SJSA1 (cell line): ENCODE measurements around the gene ABLIM3. TPM values are rescaled to one million over a fixed set of nuclear protein-coding genes. Genes with fewer than 3 reads are reported as not detected.

ENCODE experiments used
- DNase-seq, 2 experiments: peaks; one replicate each; pipeline ENCODE4 v3.0.0-alpha.2; 2015 to 2020; ENCODE audit warnings: low spot score in 2 of 2, low read depth in 1 of 2
- H3K27ac ChIP-seq: fragments of 250-450 bp; sonication (Bioruptor Pico); 2 replicates; pipeline ENCODE4 v1.5.1; 2020; ENCODE audit warnings: mild to moderate bottlenecking, moderate library complexity
- H3K27me3 ChIP-seq: fragments of 250-450 bp; sonication (Bioruptor Pico); replicated peaks from 2 replicates; pipeline ENCODE4 v1.5.1; 2020; ENCODE audit warnings: mild to moderate bottlenecking, moderate library complexity
- H3K36me3 ChIP-seq: fragments of 250-450 bp; sonication (Bioruptor Pico); 2 replicates; pipeline ENCODE4 v1.5.1; 2020; ENCODE audit warnings: mild to moderate bottlenecking
- H3K4me1 ChIP-seq: fragments of 250-450 bp; sonication (Bioruptor Pico); replicated peaks from 2 replicates; pipeline ENCODE4 v1.6.1; 2021; ENCODE audit warnings: mild to moderate bottlenecking
- H3K4me3 ChIP-seq: fragments of 250-450 bp; sonication (Bioruptor Pico); 2 replicates; pipeline ENCODE4 v1.5.1; 2020; ENCODE audit warnings: mild to moderate bottlenecking
- H3K9me3 ChIP-seq: fragments of 250-450 bp; sonication (Bioruptor Pico); replicated peaks from 2 replicates; pipeline ENCODE4 v1.5.1; 2020; ENCODE audit warnings: mild to moderate bottlenecking
- total RNA-seq: library from RNA; depleted of rRNA; stranded (reverse); fragments of >200 nt; shearing (Covaris generic); gene quantifications from 2 replicates; pipeline ENCODE4 v1.2.3, GENCODE V29; 2014

The ABLIM3 gene
- total RNA-seq, 1 experiment from 2014 or later: 32.8 TPM

DNA sequence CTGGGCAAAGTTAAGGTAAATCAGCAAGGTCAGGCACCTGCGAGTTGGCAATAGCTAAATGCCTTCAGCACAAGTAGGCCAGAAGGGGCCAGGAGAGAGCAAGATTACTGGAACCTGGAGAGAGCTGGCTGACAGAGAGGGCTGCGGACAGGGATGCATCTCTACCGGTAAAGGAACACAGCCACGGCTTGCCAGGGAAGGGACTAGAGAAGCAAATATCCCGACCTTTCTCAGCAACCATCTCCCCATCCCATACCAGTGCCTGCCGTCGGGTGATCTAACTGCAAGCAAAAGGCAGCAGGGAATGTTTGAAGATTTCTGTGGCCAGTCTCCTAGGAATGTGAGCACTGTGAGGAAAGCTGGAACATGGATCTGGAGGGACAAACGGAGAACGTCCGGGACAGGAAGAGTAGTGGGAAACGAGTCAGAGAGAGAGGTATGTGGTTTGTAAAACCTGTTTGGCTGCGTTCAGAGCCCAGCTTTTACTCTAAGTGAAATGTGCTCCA is 15.9 kb upstream of the ABLIM3 start:
- Histone ChIP-seq H3K36me3 (no peaks in the 10 kb centered on the region), H3K4me3 (no peak overlapping the region), H3K27ac (no peak overlapping the region), H3K27me3 (no peaks in the 10 kb centered on the region), H3K9me3 (no peaks in the 10 kb centered on the region), H3K4me1 (peaks cover 5% of the 10 kb centered on the region; the same call in 1 of the 2 replicates)
- DNase-seq: no peak

DNA sequence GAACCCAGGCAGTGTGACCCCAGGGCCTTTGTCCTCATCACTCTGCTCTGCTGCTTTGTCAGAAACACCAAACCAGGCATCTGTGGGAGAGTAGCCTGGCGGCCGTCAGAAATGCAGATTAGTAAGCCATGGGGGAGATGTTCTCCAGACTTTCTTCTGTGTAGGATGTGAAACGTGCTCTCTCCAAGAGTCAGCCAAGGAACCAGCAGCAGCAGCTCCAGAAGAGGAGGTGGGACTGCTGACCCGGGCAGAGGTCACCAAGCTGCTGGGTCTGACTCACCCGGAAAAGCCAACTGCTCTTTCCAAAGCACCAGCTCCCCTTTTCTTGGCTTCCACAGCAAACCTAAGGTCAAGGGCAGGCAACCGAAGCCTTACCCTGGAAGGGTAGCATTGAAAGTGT is 14.4 kb upstream of the ABLIM3 start:
- Histone ChIP-seq H3K4me1 (peaks cover 11% of the 10 kb centered on the region; the same call in 1 of the 2 replicates), H3K9me3 (no peaks in the 10 kb centered on the region), H3K27ac (no peak overlapping the region), H3K4me3 (no peak overlapping the region), H3K27me3 (no peaks in the 10 kb centered on the region), H3K36me3 (no peaks in the 10 kb centered on the region)
- no peak for DNase-seq

DNA sequence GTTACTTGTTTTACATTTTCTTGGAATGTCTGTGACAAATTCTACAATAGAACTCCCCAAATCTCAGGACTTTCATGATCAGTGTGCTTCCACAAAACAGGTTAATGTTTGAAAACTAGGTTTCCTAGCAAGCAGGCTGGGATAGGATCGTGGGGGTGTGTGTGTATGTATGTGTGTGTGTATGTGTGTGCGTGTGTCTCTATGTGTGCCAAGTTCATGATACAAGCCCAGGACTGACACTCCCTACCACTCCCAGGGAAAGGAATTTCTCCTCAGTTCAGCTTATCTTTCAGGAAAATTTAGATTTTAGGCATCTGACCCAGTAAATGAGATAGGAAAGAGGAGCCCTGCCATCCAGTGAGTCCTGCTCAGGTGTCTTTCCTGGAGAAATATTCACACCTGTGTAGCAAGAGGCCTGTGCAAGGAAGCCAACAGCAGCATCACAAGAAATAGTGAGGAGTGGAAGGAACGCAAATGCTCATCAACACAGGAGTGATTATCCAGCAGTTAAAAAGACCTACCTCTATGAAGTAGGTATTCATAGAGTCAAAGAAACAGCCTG is 13.8 kb upstream of the ABLIM3 start:
- Histone ChIP-seq H3K36me3 (no peaks in the 10 kb centered on the region), H3K9me3 (no peaks in the 10 kb centered on the region)
- DNase-seq: no peak

DNA sequence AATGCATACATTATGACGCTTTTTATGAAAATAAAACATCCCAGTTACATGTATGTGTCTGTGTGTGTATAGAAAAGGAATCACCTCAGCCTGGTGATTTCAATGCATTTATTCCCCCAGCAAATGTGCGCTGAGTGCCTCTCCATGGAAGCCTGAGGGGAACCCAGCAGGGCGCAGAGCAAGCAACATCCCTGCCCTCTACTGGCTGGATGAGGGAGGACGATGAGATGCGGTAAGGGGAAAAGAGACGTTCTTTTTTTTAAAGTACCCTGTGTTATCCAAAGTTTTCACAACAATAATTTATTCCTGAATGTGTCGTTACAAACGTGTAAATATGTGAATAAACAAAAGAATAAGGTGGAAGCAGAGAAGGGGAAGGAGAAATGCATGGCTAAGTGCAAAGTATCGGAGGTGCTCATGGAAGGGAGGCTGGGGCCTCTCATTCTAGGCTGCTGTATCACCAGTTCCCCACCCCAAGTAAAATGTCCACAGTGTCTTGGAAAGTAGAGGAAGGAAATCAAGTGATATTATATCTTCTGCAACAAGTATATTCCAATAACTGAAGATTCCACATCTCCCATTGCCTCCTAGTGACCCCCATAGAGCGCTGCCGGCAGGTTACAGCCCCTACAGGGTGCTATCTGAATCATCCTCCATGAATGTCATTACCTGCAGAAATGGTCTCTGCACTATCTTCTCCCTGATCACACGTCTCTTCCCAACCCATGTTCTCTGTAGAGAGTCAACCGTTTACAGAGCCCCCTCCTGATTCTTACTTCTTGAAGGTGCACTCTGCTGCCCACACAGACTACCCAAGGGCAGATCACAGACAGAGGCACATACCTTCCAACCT is 13.0 kb upstream of the ABLIM3 start:
- Histone ChIP-seq H3K27me3 (no peaks in the 10 kb centered on the region), H3K27ac (no peak overlapping the region), H3K9me3 (no peaks in the 10 kb centered on the region), H3K36me3 (no peaks in the 10 kb centered on the region), H3K4me1 (peaks cover 11% of the 10 kb centered on the region), H3K4me3 (no peak overlapping the region)
- peak; percentile 55 to 65 for DNase-seq

More for the DNA sequence above, 13.8 kb upstream of the ABLIM3 start:
- Histone ChIP-seq H3K4me1 (peaks cover 11% of the 10 kb centered on the region; the same call in 1 of the 2 replicates), H3K27me3 (no peaks in the 10 kb centered on the region), H3K4me3 (no peak overlapping the region), H3K27ac (no peak overlapping the region)

DNA sequence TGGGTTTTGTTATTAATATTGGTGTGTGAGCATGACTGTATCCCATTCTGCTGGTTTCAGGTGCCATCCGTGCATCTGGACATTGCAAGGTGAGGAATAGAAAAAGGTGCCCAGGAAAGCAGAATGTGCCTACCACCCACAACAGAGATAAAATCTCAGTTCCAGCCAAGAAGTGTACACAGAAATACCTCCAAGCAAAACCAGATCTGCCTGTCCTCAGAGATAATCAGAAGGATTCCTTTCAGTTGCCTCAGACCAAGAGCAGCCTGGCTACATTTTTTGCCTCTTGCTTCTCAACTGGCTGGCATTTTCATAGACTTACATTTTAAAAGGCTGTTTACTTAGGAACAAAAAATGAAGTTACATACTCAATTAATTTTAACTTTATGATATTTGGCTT is 12.1 kb upstream of the ABLIM3 start:
- no peak for DNase-seq
- H3K36me3 ChIP-seq: no peaks in the 10 kb centered on the region
- H3K27ac ChIP-seq: no peak overlapping the region
- H3K27me3 ChIP-seq: no peaks in the 10 kb centered on the region
- H3K4me3 ChIP-seq: no peak overlapping the region
- H3K9me3 ChIP-seq: no peaks in the 10 kb centered on the region
- H3K4me1 ChIP-seq: peaks cover 16% of the 10 kb centered on the region

DNA sequence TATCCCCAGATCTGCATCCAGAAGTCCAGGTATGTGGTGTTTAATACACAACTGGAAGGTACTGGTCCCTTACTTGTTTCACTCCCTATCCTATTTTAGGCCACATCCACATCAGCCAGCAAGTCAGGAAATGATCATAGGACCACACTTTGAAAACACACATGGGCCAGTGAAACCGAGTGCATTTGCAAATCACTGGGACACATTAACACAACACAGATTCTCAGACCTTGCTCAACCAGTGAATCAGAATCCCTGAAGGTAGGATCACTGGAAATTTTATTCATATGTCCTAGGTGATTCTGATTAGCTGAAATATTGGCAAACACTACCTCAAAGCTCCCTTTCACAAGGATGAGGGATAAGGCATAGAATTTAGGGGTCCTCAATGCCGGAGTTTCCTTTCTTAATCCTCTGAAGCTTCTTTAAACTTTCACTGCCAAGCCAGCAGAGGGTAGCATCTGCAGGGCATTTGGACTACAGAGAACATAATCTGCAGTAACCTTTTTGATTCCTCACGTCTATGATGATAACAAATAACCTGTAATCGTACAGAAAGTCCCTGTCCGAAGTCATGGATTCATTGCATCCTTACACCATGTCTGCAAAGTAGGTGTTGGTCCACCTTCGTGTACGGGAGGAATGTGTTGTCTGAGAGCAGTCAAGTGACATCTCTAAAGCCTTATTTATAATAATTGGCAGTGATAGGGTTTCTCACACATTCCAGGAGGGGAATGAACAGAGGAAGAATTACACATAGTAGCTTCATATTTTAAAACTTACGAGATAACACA is 11.0 kb upstream of the ABLIM3 start:
- Histone ChIP-seq H3K27ac (no peak overlapping the region), H3K36me3 (no peaks in the 10 kb centered on the region), H3K9me3 (no peaks in the 10 kb centered on the region), H3K27me3 (no peaks in the 10 kb centered on the region), H3K4me1 (peaks cover 28% of the 10 kb centered on the region), H3K4me3 (no peak overlapping the region)
- DNase-seq: peak in 1 of 2 experiments; percentile 46

DNA sequence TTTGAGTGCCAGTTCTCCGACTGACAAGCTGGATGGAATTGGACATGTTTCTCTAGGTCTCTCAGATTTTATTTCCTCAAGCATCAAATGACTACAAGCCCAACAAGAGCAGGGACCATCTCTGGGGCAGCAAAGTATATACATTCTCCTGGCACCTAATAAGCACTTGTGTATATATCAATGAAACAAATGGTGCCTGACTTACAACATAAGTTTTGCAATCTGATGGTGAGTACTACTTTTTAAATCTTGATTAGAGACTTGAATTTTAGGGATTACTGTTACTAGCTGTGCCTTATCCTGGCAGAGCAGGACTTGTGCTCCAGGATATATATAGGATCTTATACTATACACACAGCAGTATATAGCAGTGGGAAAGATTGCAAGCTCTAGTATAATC is 8.8 kb upstream of the ABLIM3 start:
- no peaks in the 10 kb centered on the region for H3K27me3 ChIP-seq
- DNase-seq: no peak
- H3K9me3 ChIP-seq: no peaks in the 10 kb centered on the region
- peaks cover 39% of the 10 kb centered on the region for H3K4me1 ChIP-seq
- H3K27ac ChIP-seq: no peak overlapping the region
- H3K36me3 ChIP-seq: no peaks in the 10 kb centered on the region
- no peak overlapping the region for H3K4me3 ChIP-seq

DNA sequence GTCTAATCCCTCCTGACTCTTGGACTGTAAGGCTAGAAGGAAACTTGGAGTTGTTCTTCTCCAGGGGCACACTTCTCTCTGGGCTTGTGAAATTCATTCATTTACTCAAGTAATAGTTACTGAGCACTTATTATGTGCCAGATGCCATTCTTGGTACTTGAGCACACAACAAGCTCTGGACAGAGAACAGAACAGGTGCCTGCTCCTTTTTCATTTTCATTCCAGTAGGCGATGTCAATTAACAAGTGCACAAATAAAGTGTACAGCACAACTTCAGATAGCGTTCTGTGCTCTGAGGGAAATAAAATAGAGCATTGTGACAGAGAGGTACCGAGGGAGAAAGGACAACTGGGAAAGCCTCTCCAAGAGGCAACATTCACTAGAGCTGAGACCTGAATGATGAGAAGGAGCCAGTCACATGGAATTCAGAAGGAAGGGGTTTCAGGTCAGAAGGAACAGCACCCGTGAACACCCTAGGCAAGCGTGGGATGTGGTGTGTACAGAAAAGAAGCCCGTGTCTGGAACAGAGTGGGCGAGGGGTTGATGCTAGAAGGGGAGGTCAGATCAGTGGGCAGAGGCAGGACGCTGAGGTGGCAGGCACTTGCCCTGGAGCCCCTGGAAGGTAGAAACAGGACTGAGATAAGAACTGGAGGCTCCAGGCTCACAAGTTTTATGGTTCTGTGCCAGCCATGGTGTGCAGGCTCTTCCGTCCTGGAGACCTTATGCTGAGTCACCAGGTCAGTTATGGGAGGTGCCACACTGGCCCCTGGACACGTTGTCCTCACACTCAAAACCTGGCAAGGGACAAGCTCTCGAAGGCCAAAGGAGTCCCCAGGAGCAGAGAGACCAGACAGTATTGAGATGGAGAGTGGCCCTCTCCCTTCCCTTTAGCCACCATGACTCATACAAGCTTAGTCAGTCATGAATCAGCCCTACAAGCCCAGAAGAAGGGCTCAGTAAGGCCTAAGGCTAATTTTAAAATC is 7.2 kb upstream of the ABLIM3 start:
- no peaks in the 10 kb centered on the region for H3K9me3 ChIP-seq
- no peak overlapping the region for H3K4me3 ChIP-seq
- H3K27me3 ChIP-seq: no peaks in the 10 kb centered on the region
- H3K27ac ChIP-seq: peak overlapping the region; percentile 83
- H3K36me3 ChIP-seq: no peaks in the 10 kb centered on the region
- H3K4me1 ChIP-seq: peaks cover 48% of the 10 kb centered on the region
- DNase-seq: peak; percentile 93

DNA sequence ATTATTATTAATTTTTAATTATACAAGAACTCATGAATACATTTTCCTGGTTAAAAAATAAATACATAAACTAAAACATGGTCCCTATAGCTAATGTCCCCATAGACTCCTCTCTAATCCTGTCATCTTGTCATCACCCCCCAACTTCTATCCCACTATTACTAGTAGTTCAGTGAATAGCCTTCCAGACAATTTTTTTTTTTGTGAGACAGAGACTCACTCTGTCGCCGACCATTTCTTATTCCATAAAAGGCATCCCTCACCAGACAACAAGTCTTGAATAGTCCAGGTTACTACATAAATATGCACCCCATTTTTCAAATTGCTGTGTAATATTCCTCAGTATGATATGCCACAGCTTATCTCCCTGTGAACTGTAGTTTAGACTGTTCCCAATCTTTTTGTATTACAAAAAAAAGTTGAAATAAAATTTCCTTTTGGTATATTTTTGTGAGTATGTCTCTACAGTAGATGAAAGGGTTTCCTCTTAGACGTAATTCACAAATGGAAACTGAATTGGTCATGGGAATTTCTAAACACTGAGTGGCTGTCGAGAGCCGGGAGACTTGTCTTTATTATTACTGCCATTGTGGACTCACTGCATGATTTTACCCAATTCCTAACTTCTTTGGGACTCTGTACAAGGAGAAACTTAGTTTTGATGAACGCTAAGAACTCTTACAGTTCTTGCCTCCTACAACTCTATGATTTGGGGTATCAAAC is 6.4 kb upstream of the ABLIM3 start:
- Histone ChIP-seq H3K4me1 (peaks cover 48% of the 10 kb centered on the region), H3K9me3 (no peaks in the 10 kb centered on the region), H3K27me3 (no peaks in the 10 kb centered on the region), H3K4me3 (no peak overlapping the region), H3K27ac (peak overlapping the region; percentile 83), H3K36me3 (no peaks in the 10 kb centered on the region)
- no peak for DNase-seq

DNA sequence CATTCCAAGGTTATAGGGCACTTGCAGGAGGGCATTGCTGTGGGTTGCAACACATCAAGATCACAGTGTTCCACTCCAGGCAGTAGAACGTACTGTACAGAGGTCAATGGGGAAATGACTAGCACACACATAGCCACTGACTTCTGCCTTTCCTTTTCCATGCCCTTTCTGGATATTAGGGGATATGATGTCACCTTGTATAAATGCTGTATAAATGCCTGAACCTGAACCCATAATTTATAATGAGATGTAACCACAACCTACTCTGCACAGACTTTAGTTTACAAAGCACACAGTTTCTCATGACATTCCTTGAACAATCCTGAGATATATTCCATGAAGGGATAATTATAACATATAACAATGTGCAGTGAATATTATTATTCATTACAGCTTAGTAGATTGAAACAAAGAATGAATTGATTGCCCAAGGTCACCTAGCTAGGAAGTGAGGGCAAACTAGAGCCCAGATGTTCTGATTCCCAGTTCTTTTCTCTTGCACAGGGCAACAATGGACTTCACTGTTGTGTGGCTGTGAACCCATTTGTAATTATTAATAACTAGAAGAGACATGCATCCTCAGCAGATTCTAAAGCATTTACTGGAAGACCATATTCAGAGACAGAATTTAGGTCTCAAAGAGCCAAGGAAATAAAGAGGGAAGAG is 5.6 kb upstream of the ABLIM3 start:
- DNase-seq: peak in 1 of 2 experiments; percentile 78
- Histone ChIP-seq H3K36me3 (no peaks in the 10 kb centered on the region), H3K4me3 (no peak overlapping the region), H3K27me3 (no peaks in the 10 kb centered on the region), H3K27ac (peak overlapping the region; percentile 83), H3K4me1 (peaks cover 46% of the 10 kb centered on the region), H3K9me3 (no peaks in the 10 kb centered on the region)

DNA sequence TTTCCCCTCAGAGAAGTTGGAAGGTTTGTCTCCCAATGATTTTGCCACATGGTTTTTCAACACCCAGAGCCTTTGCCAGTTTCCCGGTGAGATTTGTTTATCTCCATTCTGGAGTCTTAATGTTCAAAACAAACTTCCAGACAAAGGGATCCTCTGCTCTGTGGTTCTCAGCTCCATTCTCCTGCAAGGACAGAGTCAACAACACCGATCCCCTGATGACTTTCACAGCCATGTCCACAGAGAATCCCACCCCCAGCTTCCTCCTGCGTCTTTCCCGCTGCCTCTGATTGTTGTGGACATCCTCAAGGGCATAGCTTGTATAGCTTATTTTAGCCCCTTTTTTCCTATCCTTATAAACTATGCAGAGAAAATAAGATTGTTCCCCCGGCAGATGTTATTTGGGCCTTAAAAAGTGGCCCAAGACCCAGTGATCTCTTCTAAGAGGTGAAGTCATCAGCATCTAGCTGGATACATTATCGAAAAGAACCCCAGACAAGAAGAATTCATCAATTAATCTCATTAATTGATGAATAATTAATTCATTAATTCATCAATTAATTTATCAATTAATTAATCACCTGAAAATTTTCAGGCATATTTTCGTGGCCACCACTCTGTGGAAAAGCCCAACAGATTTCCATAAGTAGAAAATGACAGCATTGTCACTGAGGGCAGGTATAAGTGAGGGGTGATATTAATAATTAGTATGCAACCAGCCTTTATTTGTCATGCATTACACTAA is 2.9 kb upstream of the ABLIM3 start:
- Histone ChIP-seq H3K36me3 (no peaks in the 10 kb centered on the region), H3K4me1 (peaks cover 60% of the 10 kb centered on the region), H3K27me3 (no peaks in the 10 kb centered on the region), H3K27ac (no peak overlapping the region), H3K9me3 (no peaks in the 10 kb centered on the region), H3K4me3 (no peak overlapping the region)
- peak in 1 of 2 experiments; percentile 52 for DNase-seq
